Kidney (tissue), 14 donors: ENCODE measurements around the gene CASTOR2. TPM values are rescaled to one million over a fixed set of nuclear protein-coding genes. Genes with fewer than 3 reads are reported as not detected.

Experiments
- DNase-seq, 5 donors: peaks; one replicate each; pipeline ENCODE4 v3.0.0-alpha.2; 2013 to 2020
- FAIRE-seq: peaks from 2 replicates; lab custom pipeline; 2012; peaks lifted over from hg19 to GRCh38; lab: Jason Lieb, UNC
- H3K27ac ChIP-seq, 2 donors: one replicate each; pipeline ENCODE4 v1.7.0; 2013; ENCODE audit warnings: low read depth in 2 of 2, low read length in 2 of 2, inconsistent platforms in 1 of 2
- H3K27me3 ChIP-seq: one replicate; pipeline ENCODE4 v1.7.1; 2013; ENCODE audit warnings: low read length, inconsistent platforms; ENCODE audit not compliant: control insufficient read depth, insufficient read depth
- H3K36me3 ChIP-seq, 3 donors: one replicate each; pipeline versions ENCODE4 v1.7.0 to v1.7.1; 2013; ENCODE audit warnings: low read length in 3 of 3, control low read depth in 1 of 3, inconsistent platforms in 1 of 3; ENCODE audit not compliant: insufficient read depth in 3 of 3, control insufficient read depth in 2 of 3
- H3K4me1 ChIP-seq, 3 donors: one replicate each; pipeline versions ENCODE4 v1.7.0 to v1.7.1; 2013; ENCODE audit warnings: low read length in 3 of 3, inconsistent platforms in 1 of 3, low read depth in 1 of 3; ENCODE audit not compliant: control insufficient read depth in 2 of 3, insufficient read depth in 2 of 3
- H3K4me3 ChIP-seq, 3 donors: one replicate each; pipeline versions ENCODE4 v1.7.0 to v1.8.1; 2013; ENCODE audit warnings: low read length in 3 of 3, control low read depth in 1 of 3, inconsistent platforms in 1 of 3
- H3K9ac ChIP-seq, 3 donors: one replicate each; pipeline versions ENCODE4 v1.7.0 to v1.7.1; 2013; ENCODE audit warnings: low read length in 3 of 3, control low read depth in 1 of 3, inconsistent platforms in 1 of 3
- H3K9me3 ChIP-seq, 3 donors: one replicate each; pipeline versions ENCODE4 v1.7.0 to v1.7.1; 2013; ENCODE audit warnings: low read length in 3 of 3, control low read depth in 1 of 3, inconsistent platforms in 1 of 3; ENCODE audit not compliant: control insufficient read depth in 2 of 3, insufficient read depth in 1 of 3
- intact Hi-C: fragments of 100-400 bp; cut with DNase I; formaldehyde crosslinking; loops from one replicate; pipeline ENCODE4 v1.11.1; 2022
- polyA plus RNA-seq: library from polyadenylated mRNA; stranded (reverse); fragments of 350-450 nt; fragmentation: Illumina TruSeq; extraction: RNeasy Lipid Tissue Mini Kit (QIAGEN cat#74804); gene quantifications from one replicate; pipeline ENCODE4 v1.2.3, GENCODE V29; 2014; ENCODE audit warnings: low read depth, low replicate concordance; ENCODE audit not compliant: insufficient read depth
- total RNA-seq: library from RNA; stranded (reverse); fragmentation: NEBNext Ultra II Directional; extraction: Animal tissue kit (Norgen Biotek cat#: 25700); gene quantifications from one replicate; pipeline ENCODE4 v1.2.1, GENCODE V29; 2021
- TF ChIP-seq, protein P1 (sequence below): IDR thresholded peaks from 3 replicates; pipeline ENCODE4 v1.5.1; 2012; ENCODE audit warnings: mild to moderate bottlenecking, moderate library complexity, borderline replicate concordance; ENCODE audit not compliant: insufficient read depth; ENCODE audit errors: extremely low read depth
- donor health status: control.
- donor health status: control.
- donor health status: control.
- donor health status: control.
- donor health status: control.
- donor health status: DM: yes; HTN: yes; CAD: no.
- donor health status: Normal renal cell carcinoma (clear cell type).

CASTOR2 gene
- total and polyA plus RNA-seq, 2 donors from 2014 or later: 0.71 to 9.9 TPM

DNA sequence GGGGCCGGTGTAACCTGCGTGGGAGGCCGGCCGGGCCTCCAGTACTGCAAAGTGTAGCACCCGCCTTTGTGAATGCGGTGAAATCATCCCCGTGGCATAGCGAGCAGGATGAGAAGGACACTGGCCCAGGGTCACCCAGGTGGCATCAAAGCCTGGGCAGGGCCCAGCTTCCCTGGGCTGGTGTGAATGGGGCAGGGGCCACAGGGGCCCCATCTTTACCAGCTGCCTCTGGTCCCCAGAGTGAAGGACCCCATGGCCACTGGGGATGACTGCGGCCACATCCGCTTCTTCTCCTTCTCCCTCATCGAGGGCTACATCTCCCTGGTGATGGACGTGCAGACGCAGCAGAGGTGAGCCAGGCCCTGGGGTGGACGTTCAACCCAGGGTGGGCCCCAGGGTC, 55.3 kb downstream of the CASTOR2 start:
- FAIRE-seq (no peak), DNase-seq (no peak)
- Histone ChIP-seq H3K4me1 (no peaks in the 10 kb centered on the region), H3K27ac (no peak overlapping the region), H3K36me3 (no peaks in the 10 kb centered on the region), H3K4me3 (no peak overlapping the region), H3K9me3 (no peaks in the 10 kb centered on the region), H3K27me3 (no peaks in the 10 kb centered on the region), H3K9ac (no peak overlapping the region)
- TF ChIP-seq, protein P1, sequence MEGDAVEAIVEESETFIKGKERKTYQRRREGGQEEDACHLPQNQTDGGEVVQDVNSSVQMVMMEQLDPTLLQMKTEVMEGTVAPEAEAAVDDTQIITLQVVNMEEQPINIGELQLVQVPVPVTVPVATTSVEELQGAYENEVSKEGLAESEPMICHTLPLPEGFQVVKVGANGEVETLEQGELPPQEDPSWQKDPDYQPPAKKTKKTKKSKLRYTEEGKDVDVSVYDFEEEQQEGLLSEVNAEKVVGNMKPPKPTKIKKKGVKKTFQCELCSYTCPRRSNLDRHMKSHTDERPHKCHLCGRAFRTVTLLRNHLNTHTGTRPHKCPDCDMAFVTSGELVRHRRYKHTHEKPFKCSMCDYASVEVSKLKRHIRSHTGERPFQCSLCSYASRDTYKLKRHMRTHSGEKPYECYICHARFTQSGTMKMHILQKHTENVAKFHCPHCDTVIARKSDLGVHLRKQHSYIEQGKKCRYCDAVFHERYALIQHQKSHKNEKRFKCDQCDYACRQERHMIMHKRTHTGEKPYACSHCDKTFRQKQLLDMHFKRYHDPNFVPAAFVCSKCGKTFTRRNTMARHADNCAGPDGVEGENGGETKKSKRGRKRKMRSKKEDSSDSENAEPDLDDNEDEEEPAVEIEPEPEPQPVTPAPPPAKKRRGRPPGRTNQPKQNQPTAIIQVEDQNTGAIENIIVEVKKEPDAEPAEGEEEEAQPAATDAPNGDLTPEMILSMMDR: no peak
- intact Hi-C loops: no loop called here

DNA sequence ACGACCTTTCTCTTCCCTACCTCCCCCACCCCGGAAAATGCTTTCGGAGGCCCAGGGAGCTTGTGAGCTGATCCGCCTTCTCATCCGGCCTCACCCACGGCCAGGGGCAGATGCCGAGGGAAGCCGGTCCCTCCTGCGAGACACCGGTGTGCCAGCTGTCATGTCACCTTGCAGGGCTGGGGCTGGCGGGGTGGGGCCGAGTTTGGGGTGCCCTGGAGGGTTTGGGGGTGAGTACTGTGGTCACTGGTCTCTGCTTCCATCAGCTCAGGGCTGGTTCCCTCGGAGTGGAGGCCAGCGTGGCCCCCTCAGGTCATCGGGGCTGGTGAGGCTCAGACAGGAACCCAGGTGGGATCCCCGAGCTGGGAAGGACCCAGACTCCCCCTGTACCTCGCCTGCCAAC, 60.4 kb downstream of the CASTOR2 start:
- intact Hi-C loops: no loop called here
- DNase-seq (no peak), FAIRE-seq (no peak)
- Histone ChIP-seq H3K27ac (no peak overlapping the region), H3K9me3 (no peaks in the 10 kb centered on the region), H3K9ac (no peak overlapping the region), H3K27me3 (no peaks in the 10 kb centered on the region), H3K4me1 (no peaks in the 10 kb centered on the region), H3K36me3 (no peaks in the 10 kb centered on the region), H3K4me3 (no peak overlapping the region)
- TF ChIP-seq, protein P1: no peak

DNA sequence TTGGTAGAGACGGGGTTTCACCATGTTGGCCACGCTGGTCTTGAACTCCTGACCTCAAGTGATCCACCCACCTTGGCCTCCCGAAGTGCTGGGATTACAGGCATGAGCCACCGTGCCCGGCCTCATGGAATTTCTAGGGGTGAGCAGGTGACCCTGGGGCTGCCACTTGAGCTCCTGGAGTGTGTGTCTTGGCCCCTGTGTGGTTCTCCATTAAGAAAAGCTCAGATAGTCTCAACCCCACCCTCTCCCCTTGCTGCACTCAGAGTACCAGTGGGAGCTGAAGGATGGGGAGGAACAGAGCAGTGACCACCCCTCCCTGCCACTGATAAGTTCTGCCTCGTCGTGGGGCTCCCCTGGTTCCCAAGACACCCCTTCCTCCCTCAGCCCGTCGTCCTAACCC, 63.8 kb downstream of the CASTOR2 start:
- H3K27me3 ChIP-seq: no peaks in the 10 kb centered on the region
- no peak for FAIRE-seq
- H3K27ac ChIP-seq: no peak overlapping the region
- H3K9me3 ChIP-seq: no peaks in the 10 kb centered on the region
- TF ChIP-seq, protein P1: no peak
- no peak overlapping the region for H3K9ac ChIP-seq
- intact Hi-C loops: no loop called here
- no peaks in the 10 kb centered on the region for H3K4me1 ChIP-seq
- H3K36me3 ChIP-seq: no peaks in the 10 kb centered on the region
- no peak overlapping the region for H3K4me3 ChIP-seq
- DNase-seq: no peak

DNA sequence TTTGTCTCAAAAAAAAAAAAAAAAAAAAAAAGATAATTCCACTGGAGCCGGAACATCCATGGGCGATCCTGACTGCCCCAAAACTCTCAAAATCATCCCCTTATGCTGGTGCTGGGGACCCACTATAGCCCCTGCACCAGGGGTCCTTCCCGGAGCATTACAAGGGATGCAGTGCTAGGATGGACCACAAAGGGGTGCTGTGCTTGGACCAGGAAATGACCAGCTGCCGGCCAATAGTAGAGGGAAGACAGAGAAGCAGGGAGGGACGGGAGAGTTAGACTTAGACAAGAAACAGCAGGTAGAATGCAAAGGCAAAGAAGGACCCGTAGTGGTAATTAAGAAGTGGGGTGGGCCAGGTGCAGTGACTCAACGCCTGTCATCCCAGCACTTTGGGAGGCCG, 68.6 kb downstream of the CASTOR2 start:
- H3K4me1 ChIP-seq: no peaks in the 10 kb centered on the region
- H3K27me3 ChIP-seq: no peaks in the 10 kb centered on the region
- intact Hi-C loops: no loop called here
- H3K9ac ChIP-seq: no peak overlapping the region
- DNase-seq (no peak), FAIRE-seq (no peak)
- no peaks in the 10 kb centered on the region for H3K9me3 ChIP-seq
- H3K27ac ChIP-seq: no peak overlapping the region
- TF ChIP-seq, protein P1: no peak
- no peaks in the 10 kb centered on the region for H3K36me3 ChIP-seq
- no peak overlapping the region for H3K4me3 ChIP-seq
